Cardiac fibroblast (primary cell): ENCODE data around the gene DNAJC15.

Experiments
- DNase-seq, 2 donors: peaks; one replicate each; pipeline versions ENCODE4 v3.0.0 to v3.0.0-alpha.2; 2010; ENCODE audit warnings: low read depth in 2 of 2
- H3K4me3 ChIP-seq, 2 donors: replicated peaks in 1 of 2; 1 replicate in 1 of 2; 2 replicates in 1 of 2; pipeline ENCODE4 v1.5.1; 2011; ENCODE audit warnings: low read depth in 2 of 2, low read length in 2 of 2, mild to moderate bottlenecking in 2 of 2, moderate library complexity in 1 of 2
- CTCF ChIP-seq: IDR thresholded peaks from one replicate; pipeline ENCODE4 v1.5.1; 2011; ENCODE audit warnings: low read depth, mild to moderate bottlenecking, low read length, inconsistent platforms

Gene DNAJC15

GRCh38 chr13:43115141-43115540 is 91.8 kb downstream of the DNAJC15 start:
- no peak for TF ChIP-seq CTCF
- DNase-seq = no peak

GRCh38 chr13:43116242-43116641 is 92.9 kb downstream of the DNAJC15 start:
- no peak for DNase-seq
- H3K4me3 ChIP-seq = no peak overlapping the region
- TF ChIP-seq CTCF = no peak

More at GRCh38 chr13:43115141-43115540, 91.8 kb downstream of the DNAJC15 start:
- H3K4me3 ChIP-seq = no peak overlapping the region

DNA sequence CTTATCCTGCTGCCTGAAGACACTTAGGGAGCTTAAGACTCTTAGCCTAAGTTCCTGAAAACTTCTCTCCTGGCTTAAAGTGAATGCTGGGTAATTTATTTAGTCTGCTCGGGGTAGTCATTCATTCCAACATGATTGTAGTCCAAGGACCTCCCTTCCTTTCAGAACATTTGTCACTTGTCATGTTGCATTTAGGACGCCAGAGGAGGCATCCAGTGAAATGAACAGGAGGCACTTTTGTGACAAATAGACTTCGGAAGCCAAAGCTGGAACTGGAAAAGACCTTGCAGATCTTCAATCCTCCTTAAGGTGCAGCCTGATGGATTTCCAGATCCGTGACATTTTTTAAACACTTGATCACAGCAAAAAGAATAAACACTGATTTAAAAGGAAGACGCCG is 95.1 kb downstream of the DNAJC15 start:
- no peak for DNase-seq
- no peak overlapping the region for H3K4me3 ChIP-seq
- TF ChIP-seq CTCF = no peak

DNA sequence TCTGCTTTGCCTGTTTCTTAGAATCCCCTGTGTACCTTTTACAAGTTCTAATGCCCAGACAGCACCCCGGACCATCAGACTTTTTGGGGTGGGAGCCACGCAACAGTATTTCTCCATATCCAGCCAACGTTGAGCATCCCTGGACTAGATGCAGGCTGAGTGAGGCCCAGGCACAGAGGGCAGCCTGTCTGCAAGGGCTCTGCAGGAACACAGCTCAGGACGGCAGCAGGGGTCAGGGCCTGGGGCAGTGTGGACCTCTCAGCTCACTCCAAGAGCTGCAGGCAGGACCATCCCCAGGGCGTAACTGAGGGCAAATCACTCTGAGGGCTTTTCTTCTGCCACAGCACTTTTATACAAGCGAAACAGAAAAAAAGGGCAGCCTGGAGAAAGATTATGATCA is 95.8 kb downstream of the DNAJC15 start:
- TF ChIP-seq CTCF = no peak
- H3K4me3 ChIP-seq = no peak overlapping the region
- DNase-seq = no peak

GRCh38 chr13:43122791-43123190 is 99.4 kb downstream of the DNAJC15 start:
- DNase-seq = no peak
- no peak for TF ChIP-seq CTCF
- H3K4me3 ChIP-seq = no peak overlapping the region

GRCh38 chr13:43123856-43124255 is 100.5 kb downstream of the DNAJC15 start:
- no peak for TF ChIP-seq CTCF
- no peak for DNase-seq
- H3K4me3 ChIP-seq = no peak overlapping the region

DNA sequence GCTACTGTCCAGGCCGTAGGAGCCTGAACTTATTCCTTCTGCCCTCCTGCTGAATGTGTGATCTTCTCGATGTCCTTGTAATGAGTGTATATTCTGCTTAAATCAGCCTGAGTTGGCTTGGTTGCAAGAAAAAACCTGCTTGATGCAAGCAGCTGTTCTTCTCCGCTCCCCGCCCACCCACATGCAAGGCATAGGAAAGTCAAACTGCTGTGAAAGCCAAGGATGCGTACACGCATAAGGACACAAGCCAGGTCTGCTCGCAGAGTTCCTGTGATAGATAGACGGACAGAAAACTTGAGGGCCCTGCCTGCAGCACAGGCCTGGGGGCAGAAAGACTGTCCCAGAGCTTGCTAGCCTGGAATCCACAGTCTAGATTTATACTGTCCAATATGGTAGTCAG is 101.1 kb downstream of the DNAJC15 start:
- no peak for TF ChIP-seq CTCF
- no peak overlapping the region for H3K4me3 ChIP-seq
- no peak for DNase-seq
